Stimulated activated CD4-positive, alpha-beta T cell treated with anti-CD3 and anti-CD28 coated beads, Interleukin-15, amount 100 ng/mL, for 1 hour (primary cell): ENCODE measurements around the gene ARHGAP28.
"Not testable (repeated sequence)": the region's sequence is repeated elsewhere in the genome, so short reads cannot be mapped to it uniquely, and the experiment has no call there.

Experiments
- DNase-seq, 2 donors: peaks; one replicate each; pipeline ENCODE4 v3.0.0-alpha.2; 2020; ENCODE audit warnings: low read depth in 1 of 2, low spot score in 1 of 2

ARHGAP28 gene

GRCh38 chr18:6773777-6774176 is 44.3 kb downstream of the ARHGAP28 start:
- DNase-seq, result no peak

GRCh38 chr18:6775237-6775636 is 45.7 kb downstream of the ARHGAP28 start:
- no peak for DNase-seq

- no peak for DNase-seq
These were observed 46.2 kb downstream of the ARHGAP28 start for GRCh38 chr18:6775702-6776101.

GRCh38 chr18:6776188-6776587 is 46.7 kb downstream of the ARHGAP28 start:
- no peak for DNase-seq

GRCh38 chr18:6777509-6777908 is 48.0 kb downstream of the ARHGAP28 start:
- DNase-seq, result no peak

GRCh38 chr18:6778459-6779247 is 49.1 kb downstream of the ARHGAP28 start:
- no peak for DNase-seq

GRCh38 chr18:6781142-6781714 is 51.7 kb downstream of the ARHGAP28 start:
- DNase-seq, result no peak

- DNase-seq, result no peak
These were observed 52.3 kb downstream of the ARHGAP28 start for GRCh38 chr18:6781796-6782195.

- DNase-seq, result no peak
These were observed 53.3 kb downstream of the ARHGAP28 start for GRCh38 chr18:6782861-6783260.

GRCh38 chr18:6784046-6784445 is 54.5 kb downstream of the ARHGAP28 start:
- DNase-seq, result no peak

- DNase-seq, result no peak
These were observed 55.5 kb downstream of the ARHGAP28 start for GRCh38 chr18:6785001-6785400.

- no peak for DNase-seq
These were observed 55.9 kb downstream of the ARHGAP28 start for GRCh38 chr18:6785411-6785810.

GRCh38 chr18:6792391-6792790 is 62.9 kb downstream of the ARHGAP28 start:
- DNase-seq, result no peak

GRCh38 chr18:6793455-6793854 is 63.9 kb downstream of the ARHGAP28 start:
- DNase-seq, result no peak

- no peak for DNase-seq
These were observed 64.5 kb downstream of the ARHGAP28 start for GRCh38 chr18:6793986-6794385.

- DNase-seq, result no peak
These were observed 65.8 kb downstream of the ARHGAP28 start for GRCh38 chr18:6795307-6795706.

- DNase-seq, result no peak
These were observed 67.0 kb downstream of the ARHGAP28 start for GRCh38 chr18:6796511-6796910.

- no peak for DNase-seq
These were observed 67.7 kb downstream of the ARHGAP28 start for GRCh38 chr18:6797171-6797570.

- no peak for DNase-seq
These were observed 69.4 kb downstream of the ARHGAP28 start for GRCh38 chr18:6798896-6799295.

GRCh38 chr18:6800309-6800708 is 70.8 kb downstream of the ARHGAP28 start:
- not testable (repeated sequence) for DNase-seq

GRCh38 chr18:6807515-6808257 is 78.2 kb downstream of the ARHGAP28 start:
- DNase-seq, result no peak

GRCh38 chr18:6810191-6810590 is 80.7 kb downstream of the ARHGAP28 start:
- DNase-seq, result no peak
